GM23248 (cell line): Measurements from ENCODE around the gene GALNT1. TPM values are rescaled to one million over a fixed set of nuclear protein-coding genes. Genes with fewer than 3 reads are reported as not detected.

Experiments
- DNase-seq: peaks from one replicate; pipeline ENCODE4 v3.0.0-alpha.2; 2015
- H2AFZ ChIP-seq: fragments of 200-600 bp; sonication (generic); 2 replicates; pipeline ENCODE4 v1.6.1; 2016; ENCODE audit warnings: antibody characterized with exemption
- H3F3A ChIP-seq: fragments of 200-600 bp; sonication (generic); 2 replicates; pipeline ENCODE4 v1.6.1; 2016; ENCODE audit warnings: mild to moderate bottlenecking, antibody characterized with exemption, mixed run types; ENCODE audit not compliant: insufficient read depth
- H3K27ac ChIP-seq: fragments of 200-600 bp; sonication (generic); 2 replicates; pipeline ENCODE4 v1.5.1; 2016; ENCODE audit warnings: mild to moderate bottlenecking
- H3K27me3 ChIP-seq: fragments of 200-600 bp; sonication (generic); replicated peaks from 2 replicates; pipeline ENCODE4 v1.6.1; 2016; ENCODE audit warnings: mild to moderate bottlenecking; ENCODE audit not compliant: insufficient read depth
- H3K36me3 ChIP-seq: fragments of 200-600 bp; sonication (generic); 2 replicates; pipeline ENCODE4 v1.6.1; 2016; ENCODE audit warnings: low read depth, mild to moderate bottlenecking
- H3K4me1 ChIP-seq: fragments of 200-600 bp; sonication (generic); 2 replicates; pipeline ENCODE4 v1.6.1; 2016; ENCODE audit warnings: mild to moderate bottlenecking; ENCODE audit not compliant: insufficient read depth
- H3K4me2 ChIP-seq: fragments of 200-600 bp; sonication (generic); one replicate; pipeline ENCODE4 v1.6.1; 2016; ENCODE audit warnings: mild to moderate bottlenecking; ENCODE audit not compliant: unreplicated experiment
- H3K4me3 ChIP-seq: fragments of 200-600 bp; sonication (generic); 2 replicates; pipeline ENCODE4 v1.5.1; 2016; ENCODE audit warnings: mild to moderate bottlenecking
- H3K79me2 ChIP-seq: fragments of 200-600 bp; sonication (generic); 2 replicates; pipeline ENCODE4 v1.6.1; 2016; ENCODE audit warnings: mild to moderate bottlenecking; ENCODE audit not compliant: insufficient read depth
- H3K9ac ChIP-seq: fragments of 200-600 bp; sonication (generic); 2 replicates; pipeline ENCODE4 v1.6.1; 2016; ENCODE audit warnings: mild to moderate bottlenecking
- H3K9me2 ChIP-seq: fragments of 200-600 bp; sonication (generic); 2 replicates; pipeline ENCODE4 v1.6.1; 2016; ENCODE audit warnings: mixed run types, mild to moderate bottlenecking, moderate library complexity; ENCODE audit not compliant: insufficient read depth
- H3K9me3 ChIP-seq: fragments of 200-600 bp; sonication (generic); one replicate; pipeline ENCODE4 v1.6.1; 2017; ENCODE audit warnings: low read depth
- H4K20me1 ChIP-seq: fragments of 200-600 bp; sonication (generic); 2 replicates; pipeline ENCODE4 v1.6.0; 2016; ENCODE audit not compliant: insufficient read depth
- EZH2 ChIP-seq: fragments of 200-600 bp; sonication (generic); IDR thresholded peaks from 2 replicates; pipeline ENCODE4 v1.6.1; 2018; ENCODE audit warnings: antibody characterized with exemption, mild to moderate bottlenecking; ENCODE audit not compliant: insufficient read depth, poor library complexity, severe bottlenecking
- EZH2phosphoT487 ChIP-seq: fragments of 200-600 bp; sonication (generic); IDR thresholded peaks from 2 replicates; pipeline ENCODE4 v1.6.1; 2018; ENCODE audit warnings: antibody characterized with exemption, moderate library complexity, mild to moderate bottlenecking, low read depth; ENCODE audit not compliant: insufficient read depth
- WGBS, 2 experiments: methylation state at CpG; one replicate each; pipeline ENCODE4 v1.1.6; 2015 to 2017; ENCODE audit warnings: low lambda C conversion rate in 2 of 2, low coverage in 1 of 2; ENCODE audit errors: missing lambda C conversion rate in 2 of 2; 5-methylcytosine and 5-hydroxymethylcytosine counted together
- in situ Hi-C: fragments of 300-500 bp; cut with MboI; formaldehyde crosslinking; loops from 2 replicates; pipeline ENCODE4 v1.15.0; 2020
- polyA plus RNA-seq: library from polyadenylated mRNA; unstranded; fragments of >200 nt; fragmentation: Nextera tagmentation; extraction: Ambion mirVana; gene quantifications from 2 replicates; pipeline ENCODE4 v1.2.1, GENCODE V29; 2016
- total RNA-seq: library from RNA; depleted of rRNA; stranded (reverse); fragments of >200 nt; shearing (Covaris generic); gene quantifications from 2 replicates; pipeline ENCODE4 v1.2.3, GENCODE V29; 2014

The GALNT1 gene
- total and polyA plus RNA-seq, 2 experiments from 2014 or later: 10.1 to 68.0 TPM

GRCh38 chr18:35623255-35623654 is 41.7 kb downstream of the GALNT1 start:
- Histone ChIP-seq H3K27ac (no peak overlapping the region), H3K9me2 (no peaks in the 10 kb centered on the region), H3K9me3 (no peaks in the 10 kb centered on the region), H3K4me3 (no peak overlapping the region), H3F3A (peaks cover 18% of the 10 kb centered on the region; the same call in 1 of the 2 replicates), H3K27me3 (no peaks in the 10 kb centered on the region), H3K4me1 (peaks cover 19% of the 10 kb centered on the region), H2AFZ (no peak overlapping the region), H3K79me2 (peaks cover 78% of the 10 kb centered on the region), H3K9ac (no peak overlapping the region), H4K20me1 (no peaks in the 10 kb centered on the region; the same call in none of the 2 replicates), H3K36me3 (no peaks in the 10 kb centered on the region), H3K4me2 (no peak overlapping the region)
- DNase-seq: no peak
- in situ Hi-C loops: no loop called here
- TF ChIP-seq EZH2phosphoT487: no peak
- no peak for TF ChIP-seq EZH2

- Histone ChIP-seq H3K4me3 (no peak overlapping the region), H3K9ac (no peak overlapping the region), H3K4me1 (peaks cover 11% of the 10 kb centered on the region), H3K9me3 (no peaks in the 10 kb centered on the region), H3K79me2 (peaks cover 72% of the 10 kb centered on the region), H3F3A (peaks cover 12% of the 10 kb centered on the region; the same call in 1 of the 2 replicates), H3K27me3 (no peaks in the 10 kb centered on the region), H2AFZ (no peak overlapping the region), H3K27ac (no peak overlapping the region), H3K36me3 (no peaks in the 10 kb centered on the region), H3K9me2 (no peaks in the 10 kb centered on the region), H3K4me2 (no peak overlapping the region), H4K20me1 (no peaks in the 10 kb centered on the region; the same call in none of the 2 replicates)
- TF ChIP-seq EZH2phosphoT487: no peak
- TF ChIP-seq EZH2: no peak
- no peak for DNase-seq
- in situ Hi-C loops: no loop called here
- 95 to 97% methylated on average over 1 of the region's 1 CpG for whole genome bisulfite sequencing, 2 experiments
These were observed 42.6 kb downstream of the GALNT1 start for GRCh38 chr18:35624146-35624545.

- Histone ChIP-seq H3K4me2 (no peak overlapping the region), H2AFZ (no peak overlapping the region), H3K4me1 (peaks cover 4% of the 10 kb centered on the region; the same call in 1 of the 2 replicates), H3K27me3 (no peaks in the 10 kb centered on the region), H3K9me3 (no peaks in the 10 kb centered on the region), H3F3A (peaks cover 5% of the 10 kb centered on the region; the same call in 1 of the 2 replicates), H3K79me2 (peaks cover 71% of the 10 kb centered on the region), H3K9ac (no peak overlapping the region), H4K20me1 (no peaks in the 10 kb centered on the region; the same call in 1 of the 2 replicates), H3K36me3 (no peaks in the 10 kb centered on the region), H3K9me2 (no peaks in the 10 kb centered on the region), H3K4me3 (no peak overlapping the region), H3K27ac (no peak overlapping the region)
- DNase-seq: no peak
- TF ChIP-seq EZH2 (no peak), EZH2phosphoT487 (no peak)
- in situ Hi-C loops: no loop called here
- whole genome bisulfite sequencing, 2 experiments: 92 to 100% methylated on average over 2 of the region's 2 CpGs
These were observed 43.7 kb downstream of the GALNT1 start for GRCh38 chr18:35625232-35625631.

- Histone ChIP-seq H3K27me3 (no peaks in the 10 kb centered on the region), H3K9me2 (no peaks in the 10 kb centered on the region), H3K36me3 (no peaks in the 10 kb centered on the region), H3K4me3 (no peak overlapping the region), H4K20me1 (0 out of 2 replicates have a peak, but pooled peaks cover 7% of the 10 kb centered on the region), H3K4me2 (no peak overlapping the region), H3K79me2 (no peaks in the 10 kb centered on the region), H3K9me3 (no peaks in the 10 kb centered on the region), H3K9ac (no peak overlapping the region), H3K4me1 (peaks cover 16% of the 10 kb centered on the region), H3F3A (peaks cover 14% of the 10 kb centered on the region), H2AFZ (no peak overlapping the region), H3K27ac (no peak overlapping the region)
- TF ChIP-seq EZH2 (no peak), EZH2phosphoT487 (no peak)
- DNase-seq: no peak
- in situ Hi-C loops: no loop called here
These were observed 52.2 kb downstream of the GALNT1 start for GRCh38 chr18:35633761-35634160.

GRCh38 chr18:35634323-35634722 is 52.8 kb downstream of the GALNT1 start:
- DNase-seq: no peak
- no peak overlapping the region for H3K27ac ChIP-seq
- H3K4me3 ChIP-seq: no peak overlapping the region
- peaks cover 14% of the 10 kb centered on the region for H3F3A ChIP-seq
- H3K36me3 ChIP-seq: no peaks in the 10 kb centered on the region
- H3K79me2 ChIP-seq: no peaks in the 10 kb centered on the region
- no peak overlapping the region for H3K9ac ChIP-seq
- no peak overlapping the region for H2AFZ ChIP-seq
- 75 to 76% methylated on average over 5 of the region's 5 CpGs for WGBS, 2 experiments
- no peaks in the 10 kb centered on the region for H3K27me3 ChIP-seq
- no peak for TF ChIP-seq EZH2
- no peak for TF ChIP-seq EZH2phosphoT487
- H3K9me3 ChIP-seq: no peaks in the 10 kb centered on the region
- peaks cover 16% of the 10 kb centered on the region for H3K4me1 ChIP-seq
- H4K20me1 ChIP-seq: 0 out of 2 replicates have a peak, but pooled peaks cover 7% of the 10 kb centered on the region
- in situ Hi-C loops: no loop called here
- H3K4me2 ChIP-seq: no peak overlapping the region
- H3K9me2 ChIP-seq: no peaks in the 10 kb centered on the region
